GM12801 (cell line): ENCODE measurements around the gene TM9SF2.

Experiments
- TF ChIP-seq, protein P1 (sequence below): IDR thresholded peaks from one replicate; pipeline ENCODE4 v1.5.1; 2011; ENCODE audit warnings: control low read depth; ENCODE audit not compliant: insufficient read length; ENCODE audit errors: extremely low read depth

TM9SF2 gene

DNA sequence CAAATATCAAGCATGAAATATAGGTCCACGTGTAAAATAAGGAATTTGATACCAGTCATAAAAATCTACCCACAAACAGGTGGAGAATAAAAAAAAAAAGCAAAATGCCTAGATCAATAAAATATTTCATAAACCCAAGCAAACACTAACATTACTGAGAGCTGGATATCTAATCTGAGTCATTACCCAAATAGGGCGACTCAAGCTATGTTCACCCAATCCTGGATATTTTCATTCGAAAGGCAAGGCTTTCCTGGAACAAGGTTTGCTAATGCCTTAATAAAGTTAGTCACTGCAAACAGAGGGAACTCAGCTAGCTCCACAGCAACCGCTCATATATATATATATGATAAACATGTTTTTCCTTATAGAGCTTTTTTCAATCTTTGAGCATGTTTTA is 33.5 kb upstream of the TM9SF2 start:
- TF ChIP-seq, protein P1, sequence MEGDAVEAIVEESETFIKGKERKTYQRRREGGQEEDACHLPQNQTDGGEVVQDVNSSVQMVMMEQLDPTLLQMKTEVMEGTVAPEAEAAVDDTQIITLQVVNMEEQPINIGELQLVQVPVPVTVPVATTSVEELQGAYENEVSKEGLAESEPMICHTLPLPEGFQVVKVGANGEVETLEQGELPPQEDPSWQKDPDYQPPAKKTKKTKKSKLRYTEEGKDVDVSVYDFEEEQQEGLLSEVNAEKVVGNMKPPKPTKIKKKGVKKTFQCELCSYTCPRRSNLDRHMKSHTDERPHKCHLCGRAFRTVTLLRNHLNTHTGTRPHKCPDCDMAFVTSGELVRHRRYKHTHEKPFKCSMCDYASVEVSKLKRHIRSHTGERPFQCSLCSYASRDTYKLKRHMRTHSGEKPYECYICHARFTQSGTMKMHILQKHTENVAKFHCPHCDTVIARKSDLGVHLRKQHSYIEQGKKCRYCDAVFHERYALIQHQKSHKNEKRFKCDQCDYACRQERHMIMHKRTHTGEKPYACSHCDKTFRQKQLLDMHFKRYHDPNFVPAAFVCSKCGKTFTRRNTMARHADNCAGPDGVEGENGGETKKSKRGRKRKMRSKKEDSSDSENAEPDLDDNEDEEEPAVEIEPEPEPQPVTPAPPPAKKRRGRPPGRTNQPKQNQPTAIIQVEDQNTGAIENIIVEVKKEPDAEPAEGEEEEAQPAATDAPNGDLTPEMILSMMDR: no peak

DNA sequence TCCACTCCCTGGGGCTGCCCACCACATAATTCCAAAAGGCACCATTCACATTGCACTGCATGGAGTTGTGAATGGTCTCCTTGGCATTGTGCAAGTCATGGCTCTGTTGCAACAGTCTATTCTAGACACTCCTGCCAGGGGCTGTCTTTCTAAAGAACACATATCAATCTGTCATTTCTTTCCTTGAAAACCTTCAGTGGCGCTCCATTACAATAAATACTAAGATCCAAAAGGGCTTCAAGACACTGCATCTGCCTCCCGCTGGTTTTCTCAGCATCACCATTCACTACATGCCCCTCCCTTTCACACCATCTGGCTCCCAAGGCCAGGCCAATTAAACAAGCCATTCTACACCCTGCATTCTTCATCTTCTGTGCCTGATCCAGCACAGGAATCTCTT is 32.2 kb upstream of the TM9SF2 start:
- TF ChIP-seq, protein P1: no peak

DNA sequence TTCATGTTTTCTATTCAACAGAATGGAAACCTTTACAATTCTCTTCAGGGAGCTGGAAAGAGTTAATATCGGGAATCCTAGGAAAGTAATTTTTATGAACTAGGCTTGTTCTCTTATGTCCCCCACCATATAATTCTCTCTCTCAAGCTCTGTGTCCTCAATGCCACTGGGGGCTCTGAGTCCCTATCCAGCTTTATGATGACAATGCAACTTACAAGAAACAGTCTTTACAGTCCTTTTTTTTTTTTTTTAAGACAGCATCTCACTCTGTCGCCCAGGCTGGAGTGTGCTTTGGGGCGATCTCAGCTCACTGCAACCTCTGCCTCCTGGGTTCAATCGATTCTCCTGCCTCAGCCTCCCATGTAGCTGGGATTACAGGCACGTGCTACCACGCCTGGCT is 31.2 kb upstream of the TM9SF2 start:
- TF ChIP-seq, protein P1: no peak

DNA sequence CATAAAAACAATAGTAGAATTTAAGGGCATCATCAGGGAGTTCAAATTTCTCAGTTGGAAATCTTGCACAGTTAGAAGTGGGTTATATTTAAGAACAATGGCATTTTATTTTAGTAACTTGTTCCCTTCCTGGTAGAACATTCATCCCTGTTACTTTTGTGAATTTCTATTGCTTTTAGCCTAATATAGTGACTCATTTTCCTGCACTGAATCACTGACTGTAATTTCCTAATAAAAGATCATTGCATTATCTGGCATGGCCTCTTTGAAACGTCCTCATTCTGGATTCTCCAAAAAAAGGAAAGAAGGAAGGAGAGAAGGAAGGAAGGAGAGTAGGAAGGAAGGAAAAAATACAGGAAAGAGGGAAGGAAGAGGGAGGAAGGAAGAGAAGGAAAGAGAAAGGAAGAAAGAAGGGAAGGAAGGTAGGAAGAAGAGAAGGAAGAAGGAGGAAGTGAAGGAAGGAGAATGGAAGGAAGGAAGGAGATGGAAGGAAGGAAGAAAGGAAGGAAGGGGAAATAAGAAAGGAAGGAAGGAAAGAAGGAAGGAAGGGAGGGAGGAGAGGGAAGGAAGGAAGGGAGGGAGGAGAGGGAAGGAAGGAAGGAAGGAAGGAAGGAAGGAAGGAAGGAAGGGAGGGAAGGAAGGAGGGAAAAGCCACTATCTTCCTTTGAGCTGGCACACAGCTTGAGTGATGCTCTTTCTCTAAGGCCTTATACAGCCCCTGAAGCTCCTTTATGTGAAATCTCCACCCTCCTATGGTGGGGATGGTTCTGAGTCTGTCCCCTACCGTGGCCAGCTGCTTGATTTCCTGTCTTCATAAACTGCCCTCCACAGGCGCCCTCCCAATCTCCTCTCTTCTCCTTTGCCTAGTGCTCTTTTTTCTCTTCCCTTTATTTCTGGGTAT is 29.8 kb upstream of the TM9SF2 start:
- TF ChIP-seq, protein P1: no peak

DNA sequence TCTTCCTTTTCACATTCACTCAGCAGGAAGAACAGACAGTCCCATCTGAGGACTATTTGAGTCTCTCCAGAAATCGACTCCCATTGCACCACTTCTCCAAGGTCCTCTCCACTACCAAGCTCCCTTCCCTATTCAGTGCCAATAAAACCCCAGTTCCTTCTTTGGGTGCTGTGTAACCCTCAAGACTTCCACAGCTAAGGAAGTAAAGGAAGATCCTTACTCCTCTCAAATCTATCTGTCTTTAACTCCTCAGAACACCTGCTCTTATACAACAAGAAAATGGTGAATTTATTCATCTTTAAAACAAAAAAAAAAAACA is 29.2 kb upstream of the TM9SF2 start:
- TF ChIP-seq, protein P1: no peak

DNA sequence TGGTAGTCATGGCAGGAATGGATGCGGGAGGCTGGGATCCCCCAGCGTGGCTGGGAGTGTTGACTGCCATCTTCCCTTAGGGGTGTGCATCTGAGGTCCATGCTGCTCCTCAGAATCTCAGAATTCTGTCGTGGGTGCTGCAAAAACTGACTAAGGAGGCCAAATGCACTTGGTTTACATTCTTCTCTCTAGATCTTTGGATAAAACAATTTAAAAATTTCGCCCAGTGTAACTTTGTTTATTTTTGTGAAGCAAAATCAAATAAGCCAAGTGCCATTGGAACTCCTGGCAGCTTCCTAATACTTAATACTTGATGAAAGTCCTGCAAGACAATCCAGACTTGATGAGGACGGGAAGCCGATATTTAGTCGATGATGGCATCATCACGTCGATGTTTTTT is 27.8 kb upstream of the TM9SF2 start:
- TF ChIP-seq, protein P1: no peak

DNA sequence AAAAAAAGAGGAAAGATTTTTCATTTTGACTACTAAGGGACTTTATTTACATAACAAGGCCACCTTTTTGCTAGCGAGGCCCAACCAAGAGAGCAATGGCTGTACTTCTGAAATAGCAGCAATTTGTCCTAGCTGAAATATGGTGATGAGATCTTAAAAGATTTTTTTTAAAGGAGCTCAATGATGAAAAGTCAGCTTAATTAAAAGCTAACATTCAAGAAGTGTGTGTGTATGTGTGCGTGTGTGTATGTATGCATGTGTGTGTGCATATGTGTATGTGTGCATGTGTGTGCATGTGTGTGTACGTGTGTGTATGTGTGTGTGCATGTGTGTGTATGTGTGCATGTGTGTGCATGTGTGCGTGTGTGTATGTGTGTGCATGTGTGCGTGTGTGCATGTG is 24.6 kb upstream of the TM9SF2 start:
- TF ChIP-seq, protein P1: no peak

DNA sequence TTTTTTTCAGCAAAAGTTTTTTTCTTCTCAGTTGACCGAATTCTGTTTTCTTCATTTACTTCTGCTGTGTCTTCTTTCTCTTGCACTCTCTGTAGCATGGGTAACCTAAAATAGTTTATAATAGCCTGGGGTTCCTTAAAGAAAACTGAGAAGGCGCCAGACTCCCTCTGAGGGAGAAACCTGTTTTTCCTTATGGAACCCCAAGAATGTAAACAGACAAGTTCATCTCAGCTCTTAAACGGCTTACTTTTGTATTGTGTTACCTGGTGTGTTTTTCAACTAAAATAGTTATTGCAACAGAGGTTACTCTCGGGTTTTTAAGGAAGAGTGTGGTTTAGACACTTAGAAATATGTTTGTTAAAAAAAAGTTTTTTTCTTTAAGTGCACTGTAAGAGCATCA is 23.8 kb upstream of the TM9SF2 start:
- TF ChIP-seq, protein P1: no peak
